H1 (cell line): ENCODE results near the gene ZNF888. TPM values are rescaled to one million over a fixed set of nuclear protein-coding genes. Genes with fewer than 3 reads are reported as not detected.

Source experiments
- ATF2 ChIP-seq: IDR thresholded peaks from 2 replicates; pipeline ENCODE4 v1.6.1; 2012; ENCODE audit warnings: low read length, inconsistent platforms
- BCL11A ChIP-seq, 2 experiments: IDR thresholded peaks; one replicate each; pipeline ENCODE4 v1.6.1; 2011; ENCODE audit warnings: low read depth in 2 of 2, low read length in 2 of 2, mild to moderate bottlenecking in 2 of 2
- CEBPB ChIP-seq: IDR thresholded peaks from 2 replicates; pipeline ENCODE4 v1.6.1; 2012; ENCODE audit warnings: low read depth, low read length
- CHD1 ChIP-seq: IDR thresholded peaks from 2 replicates; pipeline ENCODE4 v1.6.1; 2012; ENCODE audit warnings: low read depth, low read length, improper control_type of control experiment
- CHD2 ChIP-seq: IDR thresholded peaks from 2 replicates; pipeline ENCODE4 v1.6.1; 2012; ENCODE audit warnings: low read length, improper control_type of control experiment
- E2F6 ChIP-seq: IDR thresholded peaks from 2 replicates; pipeline ENCODE4 v1.6.1; 2012; ENCODE audit warnings: inconsistent platforms
- EP300 ChIP-seq, 2 experiments: IDR thresholded peaks; 1 replicate in 1 of 2; 2 replicates in 1 of 2; pipeline ENCODE4 v1.6.1; 2011 to 2012; ENCODE audit warnings: low read depth in 2 of 2, low read length in 2 of 2, mild to moderate bottlenecking in 2 of 2, borderline replicate concordance in 1 of 2, inconsistent platforms in 1 of 2, moderate library complexity in 1 of 2
- EZH2 ChIP-seq: fragments of 200-600 bp; sonication (generic); IDR thresholded peaks from 2 replicates; pipeline ENCODE4 v1.7.1; 2012; ENCODE audit warnings: low read depth, mild to moderate bottlenecking, moderate library complexity, low read length, inconsistent platforms; ENCODE audit not compliant: severe bottlenecking
- KDM1A ChIP-seq: fragments of 200-600, 300-600 bp; sonication (generic); IDR thresholded peaks from 2 replicates; pipeline ENCODE4 v1.7.1; 2016; ENCODE audit warnings: mild to moderate bottlenecking, low read length, borderline replicate concordance
- MAX ChIP-seq: IDR thresholded peaks from 2 replicates; pipeline ENCODE4 v1.6.1; 2012; ENCODE audit warnings: inconsistent platforms
- NANOG ChIP-seq: IDR thresholded peaks from 2 replicates; pipeline ENCODE4 v1.6.1; 2011; ENCODE audit warnings: low read length, low read depth, mild to moderate bottlenecking, inconsistent platforms; ENCODE audit not compliant: insufficient read depth, poor library complexity, severe bottlenecking
- RAD21 ChIP-seq, 2 experiments: IDR thresholded peaks in 1 of 2; conservative IDR thresholded peaks in 1 of 2; 2 replicates each; pipeline ENCODE4 v1.6.1; 2011; ENCODE audit warnings: low read depth in 2 of 2, low read length in 2 of 2, improper control_type of control experiment in 1 of 2, inconsistent platforms in 1 of 2, mild to moderate bottlenecking in 1 of 2, moderate library complexity in 1 of 2
- RFX5 ChIP-seq: IDR thresholded peaks from 2 replicates; pipeline ENCODE4 v1.6.1; 2011; ENCODE audit warnings: low read depth, low read length, improper control_type of control experiment, borderline replicate concordance
- RXRA ChIP-seq: IDR thresholded peaks from 2 replicates; pipeline ENCODE4 v1.6.1; 2011; ENCODE audit warnings: low read depth, mild to moderate bottlenecking, low read length, moderate library complexity; ENCODE audit not compliant: insufficient read depth
- SIX5 ChIP-seq: IDR thresholded peaks from 2 replicates; pipeline ENCODE4 v1.6.1; 2011; ENCODE audit warnings: mild to moderate bottlenecking, low read depth, low read length
- SP1 ChIP-seq: IDR thresholded peaks from 2 replicates; pipeline ENCODE4 v1.6.1; 2011; ENCODE audit warnings: low read depth, low read length
- SRF ChIP-seq: IDR thresholded peaks from 2 replicates; pipeline ENCODE4 v1.6.1; 2011; ENCODE audit warnings: mild to moderate bottlenecking, low read depth, low read length, moderate library complexity
- TCF12 ChIP-seq: IDR thresholded peaks from 2 replicates; pipeline ENCODE4 v1.6.1; 2011; ENCODE audit warnings: low read depth, mild to moderate bottlenecking, low read length
- USF2 ChIP-seq: IDR thresholded peaks from 2 replicates; pipeline ENCODE4 v1.6.1; 2011; ENCODE audit warnings: low read length, improper control_type of control experiment
- polyA plus RNA-seq, 7 experiments: library from polyadenylated mRNA; depleted of rRNA in 3 of 7; stranded (reverse) in 5 of 7; unstranded in 2 of 7; fragments of >200 nt in 5 of 7; fragments of 200-250 nt in 2 of 7; gene quantifications; 1 replicate in 5 of 7; 2 replicates in 1 of 7; 4 replicates in 1 of 7; pipeline versions ENCODE4 v1.2.1 to v1.2.3, GENCODE V29; 2011 to 2013; ENCODE audit warnings: missing spikeins in 2 of 7, mixed read lengths in 2 of 7
- total RNA-seq: library from RNA; stranded (reverse); fragmentation: NEBNext Ultra II Directional; extraction: Animal tissue kit (Norgen Biotek cat#: 25700); gene quantifications from 2 replicates; pipeline ENCODE4 v1.2.1, GENCODE V29; 2021

Gene ZNF888
- total and polyA plus RNA-seq, 2 of the 8 experiments (the other 6 are each of a cell fraction or from before 2014, with no cell fraction given): 1.1 to 8.6 TPM

- TF ChIP-seq RAD21 (IDR thresholded peaks at IDR 0.05 in 1 of 2, conservative IDR thresholded peaks at IDR 0.05 in 1 of 2; ENCODE audit: low read depth in 2 of 2, low read length in 2 of 2) (0 out of 4 replicates have a peak, but pooled peaks of 1 of the 2 experiments have one; percentile 0), USF2 (no peak), NANOG (no peak), EZH2 (no peak), RFX5 (no peak), BCL11A (IDR thresholded peaks at IDR 0.05; ENCODE audit: low read depth in 2 of 2, low read length in 2 of 2) (no peak), RXRA (no peak), TCF12 (no peak), CEBPB (no peak), CHD1 (no peak), SP1 (no peak), SIX5 (no peak), KDM1A (no peak), SRF (0 out of 2 replicates have a peak, but pooled peaks have one; percentile 45), ATF2 (no peak), E2F6 (no peak), CHD2 (no peak), EP300 (IDR thresholded peaks at IDR 0.05; ENCODE audit: borderline replicate concordance in 1 of 2, low read depth in 2 of 2, low read length in 2 of 2) (no peak), MAX (no peak)
Measured at GRCh38 chr19:52922841-52923777, at the start of gene ZNF888 (continued).
